H9 (cell line): ENCODE measurements around the gene MST1. TPM values are rescaled to one million over a fixed set of nuclear protein-coding genes. Genes with fewer than 3 reads are reported as not detected.

Experiments used
- DNase-seq: peaks from one replicate; pipeline ENCODE4 v3.0.0-alpha.2; 2017
- H2AFZ ChIP-seq: one replicate; pipeline ENCODE4 v1.6.1; 2013; ENCODE audit warnings: mild to moderate bottlenecking, low read length, control low read depth, moderate library complexity
- H2AK5ac ChIP-seq: 2 replicates; pipeline ENCODE4 v1.6.1; 2013; ENCODE audit warnings: low read length, control low read depth, mixed read lengths; ENCODE audit not compliant: insufficient read length
- H2BK120ac ChIP-seq: one replicate; pipeline ENCODE4 v1.6.1; 2013; ENCODE audit warnings: low read depth, mild to moderate bottlenecking, low read length, control low read depth, inconsistent platforms; ENCODE audit not compliant: poor library complexity, severe bottlenecking
- H2BK12ac ChIP-seq: 2 replicates; pipeline ENCODE4 v1.6.1; 2013; ENCODE audit warnings: low read length, control low read depth, mixed read lengths, low read depth; ENCODE audit not compliant: insufficient read length
- H2BK15ac ChIP-seq: 2 replicates; pipeline ENCODE4 v1.6.1; 2013; ENCODE audit warnings: low read depth, low read length, control low read depth
- H2BK20ac ChIP-seq: one replicate; pipeline ENCODE4 v1.6.1; 2013; ENCODE audit warnings: low read depth, mild to moderate bottlenecking, low read length, control low read depth, inconsistent platforms; ENCODE audit not compliant: poor library complexity, severe bottlenecking
- H2BK5ac ChIP-seq: 2 replicates; pipeline ENCODE4 v1.6.1; 2013; ENCODE audit warnings: low read length, control low read depth, mixed read lengths; ENCODE audit not compliant: insufficient read length
- H3K14ac ChIP-seq: 2 replicates; pipeline ENCODE4 v1.6.1; 2013; ENCODE audit warnings: low read length, control low read depth; ENCODE audit not compliant: insufficient read depth
- H3K18ac ChIP-seq: 2 replicates; pipeline ENCODE4 v1.6.1; 2013; ENCODE audit warnings: low read depth, mild to moderate bottlenecking, mixed read lengths, low read length, control low read depth; ENCODE audit not compliant: insufficient read length
- H3K23ac ChIP-seq: 2 replicates; pipeline ENCODE4 v1.6.1; 2013; ENCODE audit warnings: low read length, control low read depth, mixed read lengths, low read depth; ENCODE audit not compliant: insufficient read length
- H3K23me2 ChIP-seq: 2 replicates; pipeline ENCODE4 v1.6.1; 2013; ENCODE audit warnings: low read depth, mild to moderate bottlenecking, mixed read lengths, low read length, control low read depth; ENCODE audit not compliant: insufficient read length, poor library complexity, severe bottlenecking
- H3K27ac ChIP-seq: 2 replicates; pipeline ENCODE4 v1.5.1; 2013; ENCODE audit warnings: low read length, control low read depth, mixed read lengths, low read depth; ENCODE audit not compliant: insufficient read length
- H3K27me3 ChIP-seq: 2 replicates; pipeline ENCODE4 v1.6.1; 2013; ENCODE audit warnings: low read length, control low read depth, inconsistent platforms; ENCODE audit not compliant: insufficient read depth
- H3K4ac ChIP-seq: 2 replicates; pipeline ENCODE4 v1.6.1; 2013; ENCODE audit warnings: low read depth, mild to moderate bottlenecking, control low read depth, inconsistent platforms, low read length, moderate library complexity
- H3K4me1 ChIP-seq: 2 replicates; pipeline ENCODE4 v1.6.1; 2013; ENCODE audit warnings: low read length, control low read depth, inconsistent platforms; ENCODE audit not compliant: insufficient read depth
- H3K4me2 ChIP-seq: 2 replicates; pipeline ENCODE4 v1.6.1; 2013; ENCODE audit warnings: low read length, control low read depth, mixed read lengths; ENCODE audit not compliant: insufficient read length, insufficient read depth
- H3K56ac ChIP-seq: 2 replicates; pipeline ENCODE4 v1.6.1; 2013; ENCODE audit warnings: low read depth, mild to moderate bottlenecking, mixed read lengths, low read length, control low read depth; ENCODE audit not compliant: insufficient read length
- H3K79me1 ChIP-seq: 2 replicates; pipeline ENCODE4 v1.6.1; 2013; ENCODE audit warnings: low read depth, mild to moderate bottlenecking, moderate library complexity, low read length, control low read depth, inconsistent platforms; ENCODE audit not compliant: insufficient read depth, poor library complexity, severe bottlenecking
- H3K79me2 ChIP-seq: 2 replicates; pipeline ENCODE4 v1.6.1; 2013; ENCODE audit warnings: low read length, control low read depth, inconsistent platforms; ENCODE audit not compliant: insufficient read depth
- H3K9ac ChIP-seq: 2 replicates; pipeline ENCODE4 v1.6.1; 2013; ENCODE audit warnings: low read length, control low read depth, mixed read lengths; ENCODE audit not compliant: insufficient read length; ENCODE audit errors: extremely low read depth
- H3K9me3 ChIP-seq: one replicate; pipeline ENCODE4 v1.6.1; 2013; ENCODE audit warnings: low read depth, low read length, inconsistent platforms; ENCODE audit not compliant: control insufficient read depth
- H3T11ph ChIP-seq: one replicate; pipeline ENCODE4 v1.6.1; 2013; ENCODE audit warnings: mild to moderate bottlenecking, low read length, control low read depth, inconsistent platforms
- H4K20me1 ChIP-seq: one replicate; pipeline ENCODE4 v1.6.1; 2013; ENCODE audit not compliant: control insufficient read depth, insufficient read length, insufficient read depth
- H4K5ac ChIP-seq: 2 replicates; pipeline ENCODE4 v1.6.1; 2013; ENCODE audit warnings: low read depth, mild to moderate bottlenecking, mixed read lengths, low read length, control low read depth; ENCODE audit not compliant: insufficient read length
- H4K8ac ChIP-seq: replicated peaks from 2 replicates; pipeline ENCODE4 v1.6.1; 2013; ENCODE audit warnings: low read length, control low read depth, mixed read lengths, low read depth; ENCODE audit not compliant: insufficient read length
- H4K91ac ChIP-seq: 2 replicates; pipeline ENCODE4 v1.6.1; 2013; ENCODE audit warnings: low read depth, mild to moderate bottlenecking, moderate library complexity, mixed read lengths, low read length, control low read depth; ENCODE audit not compliant: insufficient read length
- H3K27ac Mint-ChIP-seq, 3 experiments: 2 replicates in 2 of 3; 3 replicates in 1 of 3; pipeline ENCODE4 v1.8.0; 2020 to 2021; ENCODE audit warnings: mixed read lengths in 3 of 3, mild to moderate bottlenecking in 1 of 3, moderate library complexity in 1 of 3
- H3K27me3 Mint-ChIP-seq: 2 replicates; pipeline ENCODE4 v1.8.0; 2021; ENCODE audit warnings: low read depth, mild to moderate bottlenecking, moderate library complexity, mixed read lengths
- H3K36me3 Mint-ChIP-seq, 3 experiments: 2 replicates in 2 of 3; 3 replicates in 1 of 3; pipeline ENCODE4 v1.8.0; 2020 to 2021; ENCODE audit warnings: low read depth in 3 of 3, mixed read lengths in 3 of 3; ENCODE audit not compliant: insufficient read depth in 1 of 3
- H3K4me1 Mint-ChIP-seq, 2 experiments: 2 replicates each; pipeline ENCODE4 v1.8.0; 2020; ENCODE audit warnings: mixed read lengths in 2 of 2
- H3K4me3 Mint-ChIP-seq, 2 experiments: 2 replicates in 1 of 2; 3 replicates in 1 of 2; pipeline ENCODE4 v1.8.0; 2020 to 2021; ENCODE audit warnings: mild to moderate bottlenecking in 2 of 2, mixed read lengths in 2 of 2, moderate library complexity in 1 of 2
- H3K9me3 Mint-ChIP-seq, 2 experiments: 2 replicates in 1 of 2; 3 replicates in 1 of 2; pipeline ENCODE4 v1.8.0; 2020; ENCODE audit warnings: mild to moderate bottlenecking in 2 of 2, mixed read lengths in 2 of 2, moderate library complexity in 1 of 2
- WGBS: extraction: QIAGEN DNeasy Blood & Tissue Kit; methylation state at CpG from one replicate; pipeline ENCODE4 v1.1.7; 2013; ENCODE audit warnings: missing lambda C conversion rate, low lambda C conversion rate, mixed read lengths; ENCODE audit not compliant: insufficient read length; ENCODE audit errors: extremely low coverage; 5-methylcytosine and 5-hydroxymethylcytosine counted together
- total RNA-seq: library from RNA; stranded (reverse); gene quantifications from 2 replicates; pipeline ENCODE4 v1.2.1, GENCODE V29; 2021
- TF ChIP-seq, protein P1 (sequence below): fragments of 200-600 bp; sonication (generic); conservative IDR thresholded peaks from 3 replicates; pipeline ENCODE4 v1.8.0; 2021; ENCODE audit warnings: antibody characterized with exemption, mild to moderate bottlenecking

Gene MST1
- total RNA-seq, 1 experiment from 2014 or later = 8.9 TPM

DNA sequence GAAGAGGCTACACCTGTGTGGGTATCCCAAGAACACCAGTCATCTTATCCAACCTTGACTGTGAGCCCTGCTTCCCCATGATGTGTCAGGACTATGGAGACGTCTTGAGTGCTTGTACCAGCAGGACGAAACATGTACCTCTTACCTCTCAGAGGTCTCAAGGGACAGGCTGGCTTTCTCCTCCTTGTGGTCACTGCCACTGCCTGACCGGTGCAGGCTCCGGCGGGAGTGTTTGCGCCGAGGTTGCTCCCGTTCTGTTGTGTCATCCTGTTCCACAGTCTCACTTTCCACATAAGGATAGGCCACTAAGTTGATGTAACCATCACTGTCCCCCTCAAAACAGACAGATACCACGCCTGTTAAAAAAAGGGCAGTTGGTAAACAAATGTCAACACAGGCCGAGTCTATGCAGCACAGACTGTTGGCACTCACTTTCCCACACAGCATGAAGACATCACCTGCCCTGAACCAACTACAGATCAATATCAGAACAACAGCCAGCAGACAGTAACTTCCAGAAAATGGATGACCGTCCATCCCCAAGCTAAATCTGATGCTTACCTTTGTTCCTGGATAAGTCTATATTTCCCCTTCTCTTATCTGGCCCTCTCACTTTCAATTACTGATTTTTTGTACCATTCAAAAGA, 48.9 kb upstream of the MST1 start:
- Mint-ChIP-seq H3K27ac (peak overlapping the region in 1 of 3 experiments; percentile 91; a peak in 2 of 7 replicates), H3K4me3 (no peak overlapping the region), H3K4me1 (no peaks in the 10 kb centered on the region), H3K9me3 (no peaks in the 10 kb centered on the region; a peak in 1 of 5 replicates), H3K36me3 (peaks cover 27 to 50% (median 33%) of the 10 kb centered on the region in 3 experiments; a peak in 6 of 7 replicates), H3K27me3 (no peaks in the 10 kb centered on the region)
- no peak overlapping the region for H2BK5ac ChIP-seq
- 0 out of 2 replicates have a peak, but pooled peaks cover 2% of the 10 kb centered on the region for H3K79me2 ChIP-seq
- H4K5ac ChIP-seq = no peak overlapping the region
- H3K9ac ChIP-seq = no peak overlapping the region
- H3K18ac ChIP-seq = no peak overlapping the region
- no peak overlapping the region for H3K4ac ChIP-seq
- no peak overlapping the region for H3K4me2 ChIP-seq
- no peak for DNase-seq
- H2BK120ac ChIP-seq = no peak overlapping the region
- H4K91ac ChIP-seq = no peak overlapping the region
- no peak overlapping the region for H3K27ac ChIP-seq
- TF ChIP-seq, protein P1, sequence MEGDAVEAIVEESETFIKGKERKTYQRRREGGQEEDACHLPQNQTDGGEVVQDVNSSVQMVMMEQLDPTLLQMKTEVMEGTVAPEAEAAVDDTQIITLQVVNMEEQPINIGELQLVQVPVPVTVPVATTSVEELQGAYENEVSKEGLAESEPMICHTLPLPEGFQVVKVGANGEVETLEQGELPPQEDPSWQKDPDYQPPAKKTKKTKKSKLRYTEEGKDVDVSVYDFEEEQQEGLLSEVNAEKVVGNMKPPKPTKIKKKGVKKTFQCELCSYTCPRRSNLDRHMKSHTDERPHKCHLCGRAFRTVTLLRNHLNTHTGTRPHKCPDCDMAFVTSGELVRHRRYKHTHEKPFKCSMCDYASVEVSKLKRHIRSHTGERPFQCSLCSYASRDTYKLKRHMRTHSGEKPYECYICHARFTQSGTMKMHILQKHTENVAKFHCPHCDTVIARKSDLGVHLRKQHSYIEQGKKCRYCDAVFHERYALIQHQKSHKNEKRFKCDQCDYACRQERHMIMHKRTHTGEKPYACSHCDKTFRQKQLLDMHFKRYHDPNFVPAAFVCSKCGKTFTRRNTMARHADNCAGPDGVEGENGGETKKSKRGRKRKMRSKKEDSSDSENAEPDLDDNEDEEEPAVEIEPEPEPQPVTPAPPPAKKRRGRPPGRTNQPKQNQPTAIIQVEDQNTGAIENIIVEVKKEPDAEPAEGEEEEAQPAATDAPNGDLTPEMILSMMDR = no peak
- no peaks in the 10 kb centered on the region for H3K79me1 ChIP-seq
- H2AFZ ChIP-seq = no peak overlapping the region
- H3K14ac ChIP-seq = no peak overlapping the region
- no peak overlapping the region for H2AK5ac ChIP-seq
- no peaks in the 10 kb centered on the region for H3K9me3 ChIP-seq
- H2BK15ac ChIP-seq = no peak overlapping the region
- no peak overlapping the region for H3T11ph ChIP-seq
- H2BK20ac ChIP-seq = no peak overlapping the region
- H3K27me3 ChIP-seq = no peaks in the 10 kb centered on the region; the same call in 1 of the 2 replicates
- H3K23ac ChIP-seq = no peak overlapping the region
- H2BK12ac ChIP-seq = no peak overlapping the region
- H4K20me1 ChIP-seq = no peaks in the 10 kb centered on the region
- no peak overlapping the region for H3K56ac ChIP-seq
- WGBS = no CpG with 5 or more reads among the region's 11 CpGs
- no peaks in the 10 kb centered on the region for H3K4me1 ChIP-seq
- H3K23me2 ChIP-seq = no peaks in the 10 kb centered on the region
- no peak overlapping the region for H4K8ac ChIP-seq
